B cell (primary cell): ENCODE data around the gene AAMP. TPM values are rescaled to one million over a fixed set of nuclear protein-coding genes. Genes with fewer than 3 reads are reported as not detected.

Experiments
- ATAC-seq: fragments of 200-7000 bp; cut with Tn5 transposase; one replicate; pipeline ENCODE4 v1.10.0; 2021; ENCODE audit warnings: low read depth, mild to moderate bottlenecking, moderate number of reproducible peaks, moderate library complexity
- CTCF ChIA-PET: fragments of 350-600 bp; sonication (Branson Sonifier 250); formaldehyde crosslinking; loops from one replicate; lab custom pipeline; 2021; ENCODE audit warnings: antibody characterized with exemption, inconsistent platforms; lab: Charles Lee
- POLR2A ChIA-PET: fragments of 350-600 bp; sonication (Branson Sonifier 250); formaldehyde crosslinking; loops from one replicate; lab custom pipeline; 2021; ENCODE audit warnings: antibody characterized with exemption; lab: Charles Lee
- DNase-seq: peaks from one replicate; pipeline ENCODE4 v3.0.0; 2013
- H2AFZ ChIP-seq: 2 replicates; pipeline ENCODE4 v1.6.1; 2012; ENCODE audit warnings: mild to moderate bottlenecking, low read depth, low read length; ENCODE audit not compliant: insufficient read depth, poor library complexity, severe bottlenecking
- H3K27ac ChIP-seq, 2 donors: 1 replicate in 1 of 2; 2 replicates in 1 of 2; pipeline ENCODE4 v1.5.1; 2012 to 2013; ENCODE audit warnings: low read length in 2 of 2, mild to moderate bottlenecking in 2 of 2, moderate library complexity in 1 of 2
- H3K27me3 ChIP-seq, 4 experiments: fragments of 200-600 bp in 1 of 4; sonication (generic) in 1 of 4; replicated peaks in 1 of 4; 1 replicate in 2 of 4; 2 replicates in 2 of 4; pipeline versions ENCODE4 v1.6.1 to v1.7.0; 2013 to 2016; ENCODE audit warnings: low read length in 3 of 4, mild to moderate bottlenecking in 2 of 4, mixed read lengths in 1 of 4, moderate library complexity in 1 of 4; ENCODE audit not compliant: insufficient read depth in 4 of 4, control insufficient read depth in 3 of 4; ENCODE audit errors: control extremely low read depth in 1 of 4
- H3K36me3 ChIP-seq, 2 experiments: replicated peaks in 1 of 2; 1 replicate in 1 of 2; 2 replicates in 1 of 2; pipeline versions ENCODE4 v1.6.1 to v1.7.1; 2013; ENCODE audit warnings: low read length in 1 of 2; ENCODE audit not compliant: insufficient read depth in 2 of 2, control insufficient read depth in 1 of 2; ENCODE audit errors: control extremely low read depth in 1 of 2, extremely low read depth in 1 of 2
- H3K4me1 ChIP-seq, 2 donors: fragments of 200-600 bp in 1 of 2; sonication (generic) in 1 of 2; 1 replicate in 1 of 2; 2 replicates in 1 of 2; pipeline versions ENCODE4 v1.5.1 to v1.6.1; 2013 to 2017; ENCODE audit warnings: low read length in 2 of 2; ENCODE audit not compliant: control insufficient read depth in 2 of 2, insufficient read depth in 2 of 2
- H3K4me2 ChIP-seq: replicated peaks from 2 replicates; pipeline ENCODE3; 2012; ENCODE audit warnings: mild to moderate bottlenecking, low read depth, low read length; ENCODE audit not compliant: poor library complexity, severe bottlenecking
- H3K4me3 ChIP-seq, 5 experiments: fragments of 200-600 bp in 1 of 5; sonication (generic) in 1 of 5; 1 replicate in 3 of 5; 2 replicates in 2 of 5; pipeline versions ENCODE4 v1.5.1 to v1.7.0; 2011 to 2016; ENCODE audit warnings: low read length in 4 of 5, mild to moderate bottlenecking in 4 of 5, low read depth in 2 of 5, control low read depth in 1 of 5, moderate library complexity in 1 of 5; ENCODE audit not compliant: insufficient read depth in 1 of 5; ENCODE audit errors: control extremely low read depth in 1 of 5, extremely low read depth in 1 of 5
- H3K79me2 ChIP-seq: fragments of 200-600 bp; sonication (generic); one replicate; pipeline ENCODE4 v1.6.0; 2016; ENCODE audit warnings: low read length; ENCODE audit not compliant: control insufficient read depth, insufficient read depth
- H3K9ac ChIP-seq: fragments of 200-600 bp; sonication (generic); 2 replicates; pipeline ENCODE4 v1.6.1; 2017; ENCODE audit warnings: mild to moderate bottlenecking, low read length, moderate library complexity
- H3K9me3 ChIP-seq, 3 donors: one replicate each; pipeline versions ENCODE4 v1.6.1 to v1.7.1; 2013; ENCODE audit warnings: low read length in 2 of 3; ENCODE audit not compliant: control insufficient read depth in 2 of 3, insufficient read depth in 1 of 3; ENCODE audit errors: control extremely low read depth in 1 of 3
- H4K20me1 ChIP-seq: 2 replicates; pipeline ENCODE4 v1.6.0; 2012; ENCODE audit warnings: mild to moderate bottlenecking, low read length; ENCODE audit not compliant: insufficient read depth, control insufficient read depth, poor library complexity, severe bottlenecking
- H3K27ac Mint-ChIP-seq: one replicate; pipeline ENCODE4 v1.8.0; 2021; ENCODE audit warnings: mixed read lengths
- H3K27me3 Mint-ChIP-seq: one replicate; pipeline ENCODE4 v1.8.0; 2021; ENCODE audit warnings: mixed read lengths
- H3K4me1 Mint-ChIP-seq: one replicate; pipeline ENCODE4 v1.8.0; 2021; ENCODE audit warnings: mixed read lengths
- H3K4me3 Mint-ChIP-seq: one replicate; pipeline ENCODE4 v1.8.0; 2021; ENCODE audit warnings: mixed read lengths
- H3K9me3 Mint-ChIP-seq: one replicate; pipeline ENCODE4 v1.8.0; 2022; ENCODE audit warnings: mixed read lengths; ENCODE audit not compliant: insufficient read depth
- CTCF ChIP-seq: fragments of 200-600 bp; IDR thresholded peaks from one replicate; pipeline ENCODE4 v1.8.0; 2022; ENCODE audit warnings: antibody characterized with exemption, mild to moderate bottlenecking
- EZH2 ChIP-seq: IDR thresholded peaks from 2 replicates; pipeline ENCODE4 v1.6.1; 2012; ENCODE audit warnings: borderline replicate concordance, low read depth, mild to moderate bottlenecking, moderate library complexity, low read length; ENCODE audit not compliant: insufficient read depth, poor library complexity, severe bottlenecking
- WGBS: methylation state at CpG from one replicate; pipeline ENCODE4 v1.1.5; 2013; ENCODE audit warnings: missing lambda C conversion rate; ENCODE audit not compliant: insufficient coverage; 5-methylcytosine and 5-hydroxymethylcytosine counted together
- intact Hi-C: fragments of 100-400 bp; cut with micrococcal nuclease; formaldehyde crosslinking; loops from one replicate; pipeline ENCODE4 v1.10.0; 2022
- polyA plus RNA-seq: library from polyadenylated mRNA; depleted of rRNA; stranded (reverse); fragments of >200 nt; gene quantifications from 2 replicates; pipeline ENCODE4 v1.2.3, GENCODE V29; 2012
- total RNA-seq, 2 donors: library from RNA; stranded (reverse); fragments of 120-200 nt in 1 of 2; gene quantifications; 1 replicate in 1 of 2; 2 replicates in 1 of 2; pipeline versions ENCODE4 v1.2.3 to v1.2.4, GENCODE V29; 2013 to 2022

The AAMP gene
- total and polyA plus RNA-seq, 2 donors (not counting 1 experiment from before 2014, with no cell fraction given), result 56.4 to 65.7 TPM

GRCh38 chr2:218266316-218266979, 3.5 kb downstream of the AAMP start:
- no peak overlapping the region for H3K4me3 Mint-ChIP-seq
- Histone ChIP-seq H3K4me1 (peaks cover 21 to 40% of the 10 kb centered on the region in 2 donors), H2AFZ (no peak overlapping the region), H3K9ac (no peak overlapping the region), H3K27ac (no peak overlapping the region), H3K9me3 (no peaks in the 10 kb centered on the region), H3K4me2 (no peak overlapping the region), H3K27me3 (no peaks in the 10 kb centered on the region), H3K4me3 (no peak overlapping the region), H4K20me1 (peaks cover 34% of the 10 kb centered on the region), H3K36me3 (peaks cover 0 to 51% of the 10 kb centered on the region in 2 experiments), H3K79me2 (peaks cover 54% of the 10 kb centered on the region)
- ChIA-PET CTCF (no interaction called here), POLR2A (no interaction called here)
- intact Hi-C loops, result no loop called here
- H3K4me1 Mint-ChIP-seq, result peaks cover 50% of the 10 kb centered on the region
- H3K27me3 Mint-ChIP-seq, result no peaks in the 10 kb centered on the region
- ATAC-seq (no peak), DNase-seq (no peak)
- WGBS, result 97% methylated on average over 15 of the region's 15 CpGs
- H3K9me3 Mint-ChIP-seq, result no peaks in the 10 kb centered on the region
- TF ChIP-seq CTCF (no peak), EZH2 (no peak)
- H3K27ac Mint-ChIP-seq, result no peak overlapping the region

GRCh38 chr2:218265626-218266025, 4.3 kb downstream of the AAMP start:
- intact Hi-C loops, result no loop called here
- Histone ChIP-seq H3K79me2 (peaks cover 45% of the 10 kb centered on the region), H3K4me2 (no peak overlapping the region), H3K4me1 (peaks cover 19 to 40% of the 10 kb centered on the region in 2 donors), H3K27ac (no peak overlapping the region), H3K9me3 (no peaks in the 10 kb centered on the region), H3K36me3 (peaks cover 0 to 51% of the 10 kb centered on the region in 2 experiments), H3K4me3 (no peak overlapping the region), H3K27me3 (no peaks in the 10 kb centered on the region), H4K20me1 (peaks cover 27% of the 10 kb centered on the region), H3K9ac (no peak overlapping the region), H2AFZ (no peak overlapping the region)
- TF ChIP-seq EZH2, result no peak
- no peak for TF ChIP-seq CTCF
- no peaks in the 10 kb centered on the region for H3K9me3 Mint-ChIP-seq
- no peak overlapping the region for H3K4me3 Mint-ChIP-seq
- H3K27ac Mint-ChIP-seq, result no peak overlapping the region
- CTCF ChIA-PET, result no interaction called here
- H3K4me1 Mint-ChIP-seq, result peaks cover 50% of the 10 kb centered on the region
- WGBS, result 97% methylated on average over 7 of the region's 8 CpGs
- POLR2A ChIA-PET, result no interaction called here
- DNase-seq, result no peak
- no peaks in the 10 kb centered on the region for H3K27me3 Mint-ChIP-seq
- no peak for ATAC-seq
